NCI-H460 (cell line): ENCODE measurements around the gene OR4D2. TPM values are rescaled to one million over a fixed set of nuclear protein-coding genes. Genes with fewer than 3 reads are reported as not detected.

Experiments used
- DNase-seq: peaks from one replicate; pipeline ENCODE4 v3.0.0-alpha.2; 2016; ENCODE audit warnings: low read depth; ENCODE audit errors: extremely low read depth
- total RNA-seq: library from RNA; depleted of rRNA; stranded (reverse); fragments of >200 nt; shearing (Covaris generic); gene quantifications from 2 replicates; pipeline ENCODE4 v1.2.3, GENCODE V29; 2014; rRNA removed

The OR4D2 gene
- total RNA-seq, 1 experiment from 2014 or later: not detected

- DNase-seq: no peak
Measured at GRCh38 chr17:58205936-58206335, 39.2 kb downstream of the OR4D2 start.

GRCh38 chr17:58207451-58207850, 40.7 kb downstream of the OR4D2 start:
- no peak for DNase-seq

DNA sequence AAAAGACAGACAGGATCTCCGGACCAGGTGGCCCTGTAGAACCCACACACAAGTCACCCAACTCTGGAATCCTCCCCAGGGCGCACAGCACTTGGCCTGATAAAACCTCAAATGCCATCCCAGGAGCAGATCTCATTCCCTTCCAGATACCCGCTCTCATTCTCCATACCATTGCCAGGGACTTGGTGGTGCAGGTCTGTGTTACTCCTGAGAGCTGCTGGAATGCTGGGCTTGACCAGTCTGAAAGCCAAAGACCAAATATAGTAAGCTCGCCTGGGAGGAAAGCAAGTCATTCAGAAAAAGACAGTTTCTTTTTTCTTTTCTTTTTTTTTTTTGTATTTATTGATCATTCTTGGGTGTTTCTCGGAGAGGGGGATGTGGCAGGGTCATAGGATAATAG, 41.6 kb downstream of the OR4D2 start:
- no peak for DNase-seq

DNA sequence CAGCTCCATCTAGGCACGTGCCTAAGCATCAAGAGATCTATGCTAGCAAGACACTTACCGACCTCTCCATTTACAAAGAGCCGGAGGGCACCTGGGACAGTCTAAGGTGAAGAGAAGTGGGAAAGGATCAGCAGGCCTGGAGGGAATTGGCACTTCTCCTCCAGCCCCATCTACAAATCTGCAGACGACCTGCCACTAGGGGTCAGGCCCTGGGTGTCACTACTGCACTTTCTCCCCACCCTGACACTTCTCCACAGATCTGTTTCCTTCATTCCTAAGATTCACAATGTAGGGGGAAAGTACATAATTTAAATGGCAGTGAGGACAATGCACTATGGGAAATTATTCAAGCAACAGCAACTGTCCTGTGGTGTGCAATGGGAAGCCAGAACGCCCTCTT, 44.1 kb downstream of the OR4D2 start:
- DNase-seq: no peak

DNA sequence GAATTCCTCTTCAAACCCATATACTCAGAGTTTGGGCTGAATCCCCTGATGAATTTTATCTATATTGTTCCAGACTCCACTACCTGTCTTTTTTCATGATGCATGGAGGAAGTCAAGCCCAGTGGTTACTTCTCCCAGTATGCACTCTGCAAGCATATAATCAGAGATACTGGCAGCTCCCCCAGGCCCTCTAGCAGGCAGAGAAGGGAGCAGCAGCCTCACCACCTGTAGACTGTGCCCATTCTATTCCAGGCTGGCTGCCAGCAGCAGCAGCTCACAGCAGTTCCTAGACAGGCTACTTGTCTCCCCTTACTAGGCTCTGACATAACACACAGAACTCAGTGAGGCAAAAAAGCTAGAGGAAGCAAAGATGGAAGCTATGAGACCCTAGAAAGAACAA, 48.9 kb downstream of the OR4D2 start:
- DNase-seq: no peak

DNA sequence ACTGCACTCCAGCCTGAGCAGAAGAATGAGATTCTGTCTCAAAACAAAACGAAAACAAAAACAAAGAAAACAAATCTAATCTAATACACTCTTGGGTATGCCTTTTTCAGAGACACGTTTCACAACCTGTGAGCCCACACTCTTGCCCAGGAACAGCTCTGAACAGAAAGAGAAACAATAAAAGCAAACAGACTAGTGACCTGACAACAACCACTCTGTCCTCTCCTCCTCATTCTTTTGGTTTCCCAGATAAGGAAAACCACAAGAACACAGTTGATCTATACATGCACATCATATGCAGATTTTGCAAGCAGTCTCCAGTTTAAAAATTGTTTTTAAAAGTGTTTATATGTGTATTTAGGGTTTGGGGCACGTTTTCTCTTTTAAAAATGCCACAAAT, 51.0 kb downstream of the OR4D2 start:
- no peak for DNase-seq

GRCh38 chr17:58219007-58219788, 52.4 kb downstream of the OR4D2 start, which contains the start of gene MKS1:
Gene MKS1 (minus strand): TSS chr17:58219255. CDS start chr17:58219230, 25 bp downstream.
- peak; percentile 89 for DNase-seq

- DNase-seq: no peak
Measured at GRCh38 chr17:58219789-58220183, 53.0 kb downstream of the OR4D2 start.

Other genes starting within 250 kb of the OR4D2 start
- gene CUEDC1, start 211.6 kb upstream of the OR4D2 start, total RNA-seq: 12.2 and 13.7 TPM in 2 replicates
- 45.5 and 51.4 TPM in 2 replicates for gene VEZF1, start 178.7 kb upstream of the OR4D2 start, total RNA-seq
- 275 and 297 TPM in 2 replicates for gene SRSF1, start 159.7 kb upstream of the OR4D2 start, total RNA-seq
- 7.3 and 9.8 TPM in 2 replicates for gene DYNLL2, start 83.6 kb upstream of the OR4D2 start, total RNA-seq
- not detected in 2 replicates for gene OR4D1, start 18.6 kb upstream of the OR4D2 start, total RNA-seq
- not detected in 2 replicates for gene EPX, start 25.7 kb downstream of the OR4D2 start, total RNA-seq
- gene MKS1, start 52.3 kb downstream of the OR4D2 start, total RNA-seq: 20.2 and 22.1 TPM in 2 replicates
- gene LPO, start 71.6 kb downstream of the OR4D2 start, total RNA-seq: 0.07 TPM in 1 of 2 replicates, not detected in the other
- not detected in 2 replicates for gene MPO, start 114.0 kb downstream of the OR4D2 start, total RNA-seq
- not detected in 2 replicates for gene TSPOAP1, start 161.8 kb downstream of the OR4D2 start, total RNA-seq
- gene SUPT4H1, start 185.2 kb downstream of the OR4D2 start, total RNA-seq: 61.6 and 70.3 TPM in 2 replicates